ENCODE results near the gene RBM17.
"Not testable (repeated sequence)": the region's sequence is repeated elsewhere in the genome, so short reads cannot be mapped to it uniquely, and the experiment has no call there.

The RBM17 gene

GRCh38 chr10:6080417-6080973 lies 8.3 kb upstream of the RBM17 start:
- no peak for FAIRE-seq

- FAIRE-seq = no peak
These were observed 6.1 kb upstream of the RBM17 start for GRCh38 chr10:6082496-6083395.

GRCh38 chr10:6083523-6084475 lies 5.0 kb upstream of the RBM17 start:
- FAIRE-seq = no peak

GRCh38 chr10:6086375-6087233 lies 2.2 kb upstream of the RBM17 start:
- FAIRE-seq = no peak

GRCh38 chr10:6089334-6090219 lies 743 bp downstream of the RBM17 start:
- FAIRE-seq = no peak

GRCh38 chr10:6091630-6092029 lies 2.8 kb downstream of the RBM17 start:
- no peak for FAIRE-seq

- no peak for FAIRE-seq
These were observed 3.9 kb downstream of the RBM17 start for GRCh38 chr10:6092731-6093130.

- no peak for FAIRE-seq
These were observed 7.2 kb downstream of the RBM17 start for GRCh38 chr10:6095810-6096570.

GRCh38 chr10:6097063-6097462 lies 8.2 kb downstream of the RBM17 start:
- FAIRE-seq = no peak

- FAIRE-seq = no peak
These were observed 9.3 kb downstream of the RBM17 start for GRCh38 chr10:6098156-6098555.

- no peak for FAIRE-seq
These were observed 11.5 kb downstream of the RBM17 start for GRCh38 chr10:6100370-6100769.

- FAIRE-seq = no peak
These were observed 12.3 kb downstream of the RBM17 start for GRCh38 chr10:6101181-6101580.

GRCh38 chr10:6102128-6102527 lies 13.3 kb downstream of the RBM17 start:
- FAIRE-seq = no peak

GRCh38 chr10:6103591-6103990 lies 14.8 kb downstream of the RBM17 start:
- no peak for FAIRE-seq

- FAIRE-seq = not testable (repeated sequence)
These were observed 18.8 kb downstream of the RBM17 start for GRCh38 chr10:6107616-6108015.

- FAIRE-seq = no peak
These were observed 19.2 kb downstream of the RBM17 start for GRCh38 chr10:6108072-6108471.

GRCh38 chr10:6108631-6109443 lies 20.0 kb downstream of the RBM17 start:
- no peak for FAIRE-seq

- no peak for FAIRE-seq
These were observed 20.6 kb downstream of the RBM17 start for GRCh38 chr10:6109444-6109775.

GRCh38 chr10:6110136-6110535 lies 21.3 kb downstream of the RBM17 start:
- no peak for FAIRE-seq

- no peak for FAIRE-seq
These were observed 24.1 kb downstream of the RBM17 start for GRCh38 chr10:6112893-6113292.

All from A204.1 (cell line).